GM12878 (cell line): ENCODE data around the gene TFAP2B. TPM values are rescaled to one million over a fixed set of nuclear protein-coding genes. Genes with fewer than 3 reads are reported as not detected.
A peak's percentile ranks its signal among the peaks of the same experiment; 100 is the strongest.

Source experiments
- ATAC-seq: fragments of 200-7000 bp; cut with Tn5 transposase; 3 replicates; pipeline ENCODE4 v1.9.1; 2020; ENCODE audit warnings: mild to moderate bottlenecking, moderate library complexity
- BruUV-seq: library from RNA; stranded (reverse); fragments of 400-500 nt; replicated peaks from 2 replicates; lab custom pipeline; 2021; lab: Mats Ljungman, UMichigan
- CTCF ChIA-PET: fragments of 300-600 bp; sonication (Branson Sonifier 250); formaldehyde crosslinking; extraction: SDS; loops from one replicate; lab custom pipeline; 2021; ENCODE audit warnings: inconsistent platforms; lab: Yijun Ruan, JAX
- POLR2A ChIA-PET: fragments of 350-600 bp; formaldehyde crosslinking; extraction: SDS; loops from one replicate; lab custom pipeline; 2021; ENCODE audit warnings: inconsistent platforms; lab: Charles Lee
- RAD21 ChIA-PET: fragments of 300-600 bp; sonication (Branson Sonifier 250); formaldehyde crosslinking; loops from one replicate; lab custom pipeline; 2023; ENCODE audit warnings: antibody characterized with exemption; ENCODE audit not compliant: unreplicated experiment; lab: Charles Lee
- SMC1A ChIA-PET: fragments of 300-600 bp; sonication (Branson Sonifier 250); formaldehyde crosslinking; loops from one replicate; lab custom pipeline; 2023; ENCODE audit not compliant: unreplicated experiment, uncharacterized antibody; lab: Charles Lee
- DNase-seq: peaks from one replicate; pipeline ENCODE4 v3.0.0-alpha.2; 2011; ENCODE audit warnings: low read depth, low spot score
- FAIRE-seq: peaks from 3 replicates; lab custom pipeline; 2011; peaks lifted over from hg19 to GRCh38; lab: Jason Lieb, UNC
- H2AFZ ChIP-seq: 2 replicates; pipeline ENCODE4 v1.6.0; 2011; ENCODE audit warnings: low read depth, low read length, control low read depth; ENCODE audit not compliant: control insufficient read depth
- H3K27ac ChIP-seq: 2 replicates; pipeline ENCODE4 v1.5.1; 2011; ENCODE audit warnings: control low read depth; ENCODE audit not compliant: control insufficient read depth, insufficient read depth
- H3K27me3 ChIP-seq, 2 experiments: replicated peaks in 1 of 2; 2 replicates each; pipeline versions ENCODE4 v1.6.0 to v1.6.1; 2011; ENCODE audit warnings: low read length in 1 of 2; ENCODE audit not compliant: control insufficient read depth in 2 of 2, insufficient read depth in 2 of 2
- H3K36me3 ChIP-seq, 2 experiments: 2 replicates each; pipeline ENCODE4 v1.5.1; 2011; ENCODE audit warnings: low read length in 1 of 2; ENCODE audit not compliant: control insufficient read depth in 2 of 2, insufficient read depth in 2 of 2
- H3K4me1 ChIP-seq: 2 replicates; pipeline ENCODE4 v1.6.1; 2011; ENCODE audit warnings: mild to moderate bottlenecking, low read length, moderate library complexity, mixed read lengths; ENCODE audit not compliant: control insufficient read depth, insufficient read depth
- H3K4me2 ChIP-seq: 2 replicates; pipeline ENCODE4 v1.6.0; 2011; ENCODE audit warnings: control low read depth; ENCODE audit not compliant: control insufficient read depth, insufficient read depth
- H3K4me3 ChIP-seq: fragments of 200-600 bp; sonication (generic); 2 replicates; pipeline ENCODE4 v1.5.1; 2016
- H3K79me2 ChIP-seq: 2 replicates; pipeline ENCODE4 v1.6.0; 2011; ENCODE audit warnings: low read length; ENCODE audit not compliant: control insufficient read depth, insufficient read depth
- H3K9ac ChIP-seq: 2 replicates; pipeline ENCODE4 v1.8.0; 2011; ENCODE audit warnings: low read length, control low read depth, mixed read lengths; ENCODE audit not compliant: control insufficient read depth, insufficient read depth
- H3K9me3 ChIP-seq: replicated peaks from 3 replicates; pipeline ENCODE4 v1.5.1; 2011; ENCODE audit warnings: mild to moderate bottlenecking, low read length; ENCODE audit not compliant: control insufficient read depth, insufficient read depth
- H4K20me1 ChIP-seq: 2 replicates; pipeline ENCODE4 v1.6.0; 2011; ENCODE audit not compliant: control insufficient read depth, insufficient read depth
- ESRRA ChIP-seq: IDR thresholded peaks from 2 replicates; pipeline ENCODE4 v1.6.1; 2012; ENCODE audit warnings: mild to moderate bottlenecking, low read length, improper control_type of control experiment
- GATAD2B ChIP-seq: fragments of 450-650 bp; conservative IDR thresholded peaks from 2 replicates; pipeline ENCODE4 v1.6.1; 2017; ENCODE audit warnings: low read depth, mild to moderate bottlenecking, moderate library complexity
- HDAC6 ChIP-seq: fragments of 200-600 bp; sonication (generic); IDR thresholded peaks from one replicate; pipeline ENCODE4 v1.8.0; 2017; ENCODE audit warnings: antibody characterized with exemption; ENCODE audit not compliant: unreplicated experiment
- JUND ChIP-seq: IDR thresholded peaks from 2 replicates; pipeline ENCODE4 v1.6.1; 2012; ENCODE audit warnings: low read depth, mild to moderate bottlenecking, low read length, improper control_type of control experiment, moderate library complexity
- KDM1A ChIP-seq: fragments of 200-600 bp; sonication (generic); IDR thresholded peaks from 2 replicates; pipeline ENCODE4 v1.6.1; 2016; ENCODE audit warnings: borderline replicate concordance
- NR2C2 ChIP-seq: IDR thresholded peaks from 2 replicates; pipeline ENCODE4 v1.6.1; 2011; ENCODE audit warnings: borderline replicate concordance, low read depth; ENCODE audit not compliant: control insufficient read depth, insufficient read length
- RCOR1 ChIP-seq: conservative IDR thresholded peaks from 2 replicates; pipeline ENCODE4 v1.6.1; 2012; ENCODE audit warnings: low read depth, low read length, improper control_type of control experiment
- SIN3A ChIP-seq: IDR thresholded peaks from 2 replicates; pipeline ENCODE4 v1.6.1; 2012; ENCODE audit warnings: low read depth, low read length, improper control_type of control experiment
- SMARCA5 ChIP-seq: fragments of 450-650 bp; IDR thresholded peaks from 2 replicates; pipeline ENCODE4 v1.6.1; 2017; ENCODE audit warnings: mild to moderate bottlenecking
- WGBS: methylation state at CpG from one replicate; pipeline ENCODE4 v1.1.6; 2016; ENCODE audit warnings: low lambda C conversion rate; ENCODE audit not compliant: insufficient replicate concordance, insufficient coverage; ENCODE audit errors: missing lambda C conversion rate; 5-methylcytosine and 5-hydroxymethylcytosine counted together
- in situ Hi-C: fragments of 300-500 bp; cut with MboI; formaldehyde crosslinking; loops from 9 replicates; pipeline ENCODE4 v1.14.3; 2018; ENCODE audit warnings: mixed read lengths
- intact Hi-C: fragments of 100-400 bp; cut with micrococcal nuclease; formaldehyde crosslinking; loops from one replicate; pipeline ENCODE4 v1.14.2; 2022; ENCODE audit not compliant: unreplicated experiment
- polyA plus RNA-seq, 11 experiments: library from polyadenylated mRNA; depleted of rRNA in 4 of 11; unstranded in 6 of 11; stranded (reverse) in 5 of 11; fragments of >200 nt; fragmentation: Nextera tagmentation in 4 of 11; fragmentation: Illumina TruSeq in 1 of 11; extraction: Ambion mirVana in 4 of 11; extraction: Trizol in 1 of 11; gene quantifications; 1 replicate in 1 of 11; 2 replicates in 10 of 11; pipeline versions ENCODE4 v1.2.1 to v1.2.3, GENCODE V29; 2011 to 2016; ENCODE audit warnings: inconsistent platforms in 2 of 11, missing spikeins in 2 of 11, low read depth in 1 of 11
- total RNA-seq, 4 experiments: library from RNA; depleted of rRNA in 3 of 4; stranded (reverse); fragments of >200 nt in 3 of 4; fragmentation: Illumina TruSeq in 1 of 4; extraction: Trizol in 1 of 4; gene quantifications; 2 replicates each; pipeline versions ENCODE4 v1.2.1 to v1.2.3, GENCODE V29; 2013 to 2021
- TF ChIP-seq, protein P1 (sequence below): IDR thresholded peaks from 2 replicates; pipeline ENCODE4 v1.6.1; 2012; ENCODE audit warnings: low read depth, low read length, improper control_type of control experiment
- TF ChIP-seq, protein P2 (sequence below): fragments of 150-350 bp; IDR thresholded peaks from 2 replicates; pipeline ENCODE4 v1.6.1; 2016; ENCODE audit warnings: low read depth, low read length

Gene TFAP2B
- total and polyA plus RNA-seq, 10 of the 15 experiments (the other 5 are each of a cell fraction or from before 2014, with no cell fraction given): 0.03 to 0.15 (median 0.07) TPM; not detected in 5

DNA sequence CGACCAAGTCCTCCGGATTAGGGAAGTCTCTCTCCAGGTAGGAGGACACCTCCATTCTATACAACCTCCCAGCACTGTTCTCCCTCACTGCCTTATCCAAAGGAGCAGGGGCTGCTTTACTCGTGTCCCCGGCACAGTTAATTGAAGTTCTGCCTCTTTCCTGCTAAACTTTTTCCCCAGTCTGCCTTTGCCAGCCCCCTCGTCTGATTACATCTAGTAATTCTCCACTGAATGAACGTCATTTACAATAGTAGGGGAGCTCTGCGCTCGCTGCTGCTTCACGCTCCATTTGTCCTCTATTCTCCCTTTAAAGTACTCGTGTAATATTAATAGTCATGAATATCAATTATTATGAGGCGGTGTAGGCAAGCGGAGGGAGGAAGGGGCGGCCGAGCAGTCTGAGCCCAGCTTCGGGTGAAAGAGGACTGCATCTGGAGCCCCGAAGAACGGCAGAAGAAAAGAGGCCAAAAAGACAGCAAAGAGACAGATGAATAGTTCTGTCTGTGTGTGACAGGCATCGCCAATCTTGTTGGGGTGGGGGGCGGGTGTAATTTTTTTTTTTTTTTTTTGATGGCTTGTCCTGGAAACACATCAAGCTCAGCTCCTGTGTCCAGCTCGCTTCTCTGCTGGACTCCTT is 2.9 kb downstream of the TFAP2B start:
- no peak for DNase-seq
- no peak overlapping the region for H3K9ac ChIP-seq
- no peaks in the 10 kb centered on the region for H3K4me1 ChIP-seq
- SMC1A ChIA-PET: no interaction called here
- peak; percentile 19; the same call in 2 of the 3 replicates for ATAC-seq
- no peak overlapping the region for H3K4me3 ChIP-seq
- H2AFZ ChIP-seq: no peak overlapping the region
- WGBS: 11% methylated on average over 20 of the region's 20 CpGs
- no peak for TF ChIP-seq SMARCA5
- TF ChIP-seq, protein P1, sequence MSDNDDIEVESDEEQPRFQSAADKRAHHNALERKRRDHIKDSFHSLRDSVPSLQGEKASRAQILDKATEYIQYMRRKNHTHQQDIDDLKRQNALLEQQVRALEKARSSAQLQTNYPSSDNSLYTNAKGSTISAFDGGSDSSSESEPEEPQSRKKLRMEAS: no peak
- TF ChIP-seq HDAC6: no peak
- no peak for TF ChIP-seq SIN3A
- TF ChIP-seq KDM1A: no peak
- no peak for TF ChIP-seq GATAD2B
- no peak for TF ChIP-seq JUND
- TF ChIP-seq ESRRA: no peak
- no peak for TF ChIP-seq NR2C2
- TF ChIP-seq, protein P2, sequence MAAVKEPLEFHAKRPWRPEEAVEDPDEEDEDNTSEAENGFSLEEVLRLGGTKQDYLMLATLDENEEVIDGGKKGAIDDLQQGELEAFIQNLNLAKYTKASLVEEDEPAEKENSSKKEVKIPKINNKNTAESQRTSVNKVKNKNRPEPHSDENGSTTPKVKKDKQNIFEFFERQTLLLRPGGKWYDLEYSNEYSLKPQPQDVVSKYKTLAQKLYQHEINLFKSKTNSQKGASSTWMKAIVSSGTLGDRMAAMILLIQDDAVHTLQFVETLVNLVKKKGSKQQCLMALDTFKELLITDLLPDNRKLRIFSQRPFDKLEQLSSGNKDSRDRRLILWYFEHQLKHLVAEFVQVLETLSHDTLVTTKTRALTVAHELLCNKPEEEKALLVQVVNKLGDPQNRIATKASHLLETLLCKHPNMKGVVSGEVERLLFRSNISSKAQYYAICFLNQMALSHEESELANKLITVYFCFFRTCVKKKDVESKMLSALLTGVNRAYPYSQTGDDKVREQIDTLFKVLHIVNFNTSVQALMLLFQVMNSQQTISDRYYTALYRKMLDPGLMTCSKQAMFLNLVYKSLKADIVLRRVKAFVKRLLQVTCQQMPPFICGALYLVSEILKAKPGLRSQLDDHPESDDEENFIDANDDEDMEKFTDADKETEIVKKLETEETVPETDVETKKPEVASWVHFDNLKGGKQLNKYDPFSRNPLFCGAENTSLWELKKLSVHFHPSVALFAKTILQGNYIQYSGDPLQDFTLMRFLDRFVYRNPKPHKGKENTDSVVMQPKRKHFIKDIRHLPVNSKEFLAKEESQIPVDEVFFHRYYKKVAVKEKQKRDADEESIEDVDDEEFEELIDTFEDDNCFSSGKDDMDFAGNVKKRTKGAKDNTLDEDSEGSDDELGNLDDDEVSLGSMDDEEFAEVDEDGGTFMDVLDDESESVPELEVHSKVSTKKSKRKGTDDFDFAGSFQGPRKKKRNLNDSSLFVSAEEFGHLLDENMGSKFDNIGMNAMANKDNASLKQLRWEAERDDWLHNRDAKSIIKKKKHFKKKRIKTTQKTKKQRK: no peak
- no peak for TF ChIP-seq RCOR1
- H3K4me2 ChIP-seq: no peak overlapping the region
- POLR2A ChIA-PET: no interaction called here
- intact Hi-C loops: no loop called here
- FAIRE-seq: no peak
- H3K27ac ChIP-seq: no peak overlapping the region
- BruUV-seq: no TSS peak
- in situ Hi-C loops: no loop called here
- RAD21 ChIA-PET: no interaction called here
- no peaks in the 10 kb centered on the region for H4K20me1 ChIP-seq
- CTCF ChIA-PET: no interaction called here
- H3K36me3 ChIP-seq: no peaks in the 10 kb centered on the region
- no peaks in the 10 kb centered on the region for H3K9me3 ChIP-seq
- peaks cover 5 to 34% of the 10 kb centered on the region in 2 experiments for H3K27me3 ChIP-seq
- H3K79me2 ChIP-seq: no peaks in the 10 kb centered on the region
